GM18517 (cell line): Measurements from ENCODE around the gene TPRX2.
"Not testable (repeated sequence)": the region's sequence is repeated elsewhere in the genome, so short reads cannot be mapped to it uniquely, and the experiment has no call there.

Experiments
- ATAC-seq: cut with Tn5 transposase; IDR thresholded peaks from one replicate; pipeline ENCODE4 v1.9.1; 2021; ENCODE audit warnings: mild to moderate bottlenecking, moderate library complexity; ENCODE audit not compliant: unreplicated experiment

The TPRX2 gene, protein sequence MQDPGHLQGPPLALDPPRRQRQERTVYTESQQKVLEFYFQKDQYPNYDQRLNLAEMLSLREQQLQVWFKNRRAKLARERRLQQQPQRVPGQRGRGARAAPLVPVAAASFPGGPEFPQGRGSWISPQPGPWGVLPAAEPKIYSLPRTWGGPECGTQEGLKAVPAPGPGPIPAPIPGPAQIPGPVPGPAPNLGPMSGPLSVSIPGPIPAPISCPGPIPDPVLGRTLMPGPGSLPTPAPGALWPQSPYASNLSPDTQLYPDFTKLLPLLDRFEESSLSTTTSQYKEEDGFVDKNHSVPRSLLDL

DNA sequence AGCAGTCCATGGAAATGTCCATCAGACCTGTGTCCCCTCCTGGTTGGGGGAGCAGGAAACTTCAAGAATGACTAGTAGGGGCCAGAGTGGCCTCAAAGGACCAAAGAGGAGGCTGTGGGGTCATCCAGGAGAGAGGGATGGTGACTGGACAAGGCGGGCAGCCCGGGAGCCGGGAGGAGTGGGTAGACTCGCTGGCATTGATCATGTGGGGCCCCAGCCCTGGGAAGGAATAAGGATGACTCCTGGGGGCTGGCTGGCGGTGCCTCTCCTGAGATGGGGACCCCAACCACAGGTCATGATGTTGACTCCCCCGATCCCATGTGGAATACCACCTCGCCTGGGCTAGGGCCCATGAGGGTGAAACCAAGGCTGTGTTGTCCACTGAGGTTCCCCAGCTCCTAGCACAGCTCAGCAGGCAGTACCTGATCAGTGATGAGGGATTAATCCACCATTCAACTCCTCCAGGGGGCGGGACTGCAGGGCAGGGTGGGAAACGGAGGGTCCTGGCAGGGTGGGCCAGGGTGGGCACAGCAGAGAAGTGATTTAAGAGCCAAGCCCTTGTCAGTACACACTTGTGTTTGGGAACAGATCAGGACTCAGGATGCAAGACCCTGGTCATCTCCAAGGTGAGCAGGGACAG is at the start of gene TPRX2:
TSS of gene TPRX2 (plus strand) at position 590 of the 640 bp plus-strand sequence. CDS start at position 602, 12 bp downstream.
- ATAC-seq: not testable (repeated sequence)

DNA sequence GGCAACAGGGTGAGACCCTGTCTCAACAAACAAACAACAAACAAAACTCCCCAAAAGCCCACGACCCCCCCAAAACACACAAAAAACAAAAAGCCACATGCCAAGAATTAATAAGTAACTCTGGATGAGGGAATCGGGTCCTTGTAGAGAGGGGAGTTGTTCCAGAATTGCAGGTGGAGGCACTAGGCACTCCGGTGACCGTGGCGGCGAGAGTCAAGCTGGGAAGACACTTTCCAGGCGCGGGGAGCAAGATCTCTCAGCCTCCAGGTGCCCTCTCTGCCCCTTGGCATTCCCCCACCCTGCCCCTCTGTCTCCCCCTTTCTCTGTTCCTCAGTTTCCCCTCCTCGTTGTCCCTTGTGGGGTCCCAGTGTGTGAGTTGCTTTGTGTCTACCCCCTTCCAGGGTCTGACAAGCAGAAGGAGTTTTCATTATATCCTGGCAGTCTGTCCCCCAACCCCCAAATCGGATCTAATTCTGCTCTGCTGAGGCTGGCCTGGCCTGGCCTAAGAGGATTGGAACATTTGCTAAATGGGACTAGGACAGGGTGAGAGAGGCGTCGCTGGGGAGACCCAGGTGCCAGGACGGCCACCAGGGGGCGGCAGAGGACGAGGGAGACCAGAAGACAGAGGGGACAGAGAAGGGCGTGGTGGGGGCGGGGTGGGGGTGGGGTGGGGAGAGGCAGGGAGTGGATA is 45.6 kb upstream of the TPRX2 start:
- ATAC-seq: no peak

DNA sequence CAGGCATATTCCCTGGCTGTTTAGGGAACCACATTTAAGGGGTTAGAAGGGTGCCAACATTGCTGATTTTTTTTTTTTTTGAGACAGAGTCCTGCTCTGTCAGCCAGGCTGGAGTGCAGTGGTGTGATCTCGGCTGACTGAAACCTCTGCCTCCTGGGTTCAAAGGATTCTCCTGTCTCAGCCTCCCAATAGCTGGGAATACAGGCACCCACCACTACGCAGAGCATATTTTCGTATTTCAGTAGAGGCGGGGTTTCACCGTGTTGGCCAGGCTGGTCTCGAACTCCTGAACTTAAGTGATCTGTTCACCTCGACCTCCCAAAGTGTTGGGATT is 45.1 kb upstream of the TPRX2 start:
- no peak for ATAC-seq

DNA sequence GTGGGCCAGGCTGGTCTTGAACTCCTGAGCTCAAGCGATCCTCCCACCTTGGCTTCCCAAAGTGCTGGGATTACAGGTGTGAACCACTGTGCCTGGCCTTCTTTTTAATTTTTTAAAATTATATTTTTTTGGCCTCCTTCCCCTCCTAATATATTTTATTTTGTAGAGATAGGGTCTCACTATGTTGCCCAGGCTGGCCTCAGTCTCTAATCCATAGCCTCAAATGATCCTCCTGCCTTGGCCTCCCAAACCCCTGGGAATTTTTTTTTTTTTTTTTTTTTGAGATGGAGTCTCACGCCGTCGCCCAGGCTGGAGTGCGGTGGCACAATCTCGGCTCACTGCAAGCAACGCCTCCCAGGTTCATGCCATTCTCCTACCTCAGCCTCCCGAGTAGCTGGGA is 42.8 kb upstream of the TPRX2 start:
- ATAC-seq: not testable (repeated sequence)

DNA sequence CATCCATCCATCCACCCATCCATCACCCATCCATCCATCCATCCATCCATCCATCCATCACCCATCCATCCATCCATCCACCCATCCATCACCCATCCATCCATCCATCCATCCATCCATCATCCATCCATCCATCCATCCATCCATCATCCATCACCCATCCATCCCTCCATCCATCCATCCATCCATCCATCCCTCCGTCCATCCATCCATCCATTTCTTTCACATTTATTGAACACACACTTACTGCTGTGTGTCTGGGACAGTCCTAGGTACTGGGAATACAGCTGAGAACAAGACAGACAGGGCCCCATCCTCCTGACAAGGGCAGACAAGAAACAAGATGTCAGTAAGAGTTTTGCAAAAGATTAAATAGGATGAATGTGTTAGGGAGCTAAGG is 40.8 kb upstream of the TPRX2 start:
- not testable (repeated sequence) for ATAC-seq

DNA sequence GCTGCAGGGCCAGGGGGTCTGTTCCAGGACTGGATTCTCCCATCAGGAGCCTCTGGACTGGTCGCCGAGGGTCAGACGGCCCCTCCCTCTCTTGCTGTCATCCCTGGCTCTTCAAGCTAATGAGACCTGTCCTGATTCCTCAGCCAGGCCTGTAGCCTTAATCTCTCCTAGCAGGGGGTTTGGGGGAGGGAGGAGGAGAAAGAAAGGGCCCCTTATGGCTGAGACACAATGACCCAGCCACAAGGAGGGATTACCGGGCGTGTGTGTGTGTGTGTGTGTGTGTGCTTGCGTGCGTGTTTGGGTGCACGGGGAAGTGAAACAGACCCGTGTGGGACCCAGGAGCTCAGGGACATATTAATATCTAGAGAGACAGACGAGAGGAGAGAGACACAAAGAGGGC is 39.2 kb upstream of the TPRX2 start:
- ATAC-seq: no peak

DNA sequence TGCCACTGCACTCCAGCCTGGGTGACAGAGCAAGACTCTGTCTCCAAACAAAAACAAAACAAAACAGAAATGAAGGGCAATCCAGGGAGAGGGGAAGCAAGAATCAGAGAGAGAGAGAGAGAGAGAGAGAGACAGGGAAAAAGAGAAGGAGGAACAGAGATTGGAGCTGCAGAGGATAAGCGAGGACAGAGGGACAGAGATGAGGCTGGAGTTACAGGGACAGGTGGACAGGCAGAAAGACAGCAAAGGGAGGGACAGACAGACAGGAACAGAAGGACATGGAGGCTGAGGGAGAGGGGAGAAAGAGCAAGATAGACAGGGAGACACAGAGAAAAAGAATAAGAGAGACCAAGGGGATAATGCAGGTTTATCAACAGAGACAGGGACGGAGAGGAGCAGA is 38.6 kb upstream of the TPRX2 start:
- ATAC-seq: no peak

DNA sequence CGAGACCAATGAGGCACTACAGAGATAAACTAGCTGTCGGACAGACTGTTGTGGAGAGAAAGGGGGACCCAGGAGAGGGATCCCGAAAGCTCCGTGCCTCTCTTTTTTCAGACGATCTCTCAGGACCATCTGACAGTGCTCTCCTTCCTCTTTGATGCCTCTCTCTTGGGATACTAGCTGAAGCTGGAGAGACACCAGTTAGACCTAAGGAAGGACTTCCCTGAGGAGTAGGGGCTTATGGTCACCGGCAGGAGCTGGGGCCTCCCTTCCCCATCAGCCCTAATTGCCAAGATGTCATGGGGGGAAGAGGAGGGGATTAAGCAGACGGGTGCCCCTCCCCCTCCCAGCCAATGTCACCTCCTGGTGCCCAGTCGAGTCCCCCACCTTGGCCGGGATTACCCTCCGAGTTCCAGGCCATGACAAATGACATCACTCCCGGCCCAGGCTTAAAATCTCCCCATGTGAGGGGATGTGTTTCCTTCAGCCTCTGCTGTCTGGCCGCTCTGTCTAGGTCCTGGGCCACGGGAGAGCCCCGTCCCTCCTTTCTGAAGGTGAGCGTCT is 37.5 kb upstream of the TPRX2 start, which contains the start of gene CRX:
TSS of gene CRX (plus strand) at position 478 of the 561 bp plus-strand sequence. CDS start 12,507 bp downstream, outside the sequence.
- no peak for ATAC-seq

DNA sequence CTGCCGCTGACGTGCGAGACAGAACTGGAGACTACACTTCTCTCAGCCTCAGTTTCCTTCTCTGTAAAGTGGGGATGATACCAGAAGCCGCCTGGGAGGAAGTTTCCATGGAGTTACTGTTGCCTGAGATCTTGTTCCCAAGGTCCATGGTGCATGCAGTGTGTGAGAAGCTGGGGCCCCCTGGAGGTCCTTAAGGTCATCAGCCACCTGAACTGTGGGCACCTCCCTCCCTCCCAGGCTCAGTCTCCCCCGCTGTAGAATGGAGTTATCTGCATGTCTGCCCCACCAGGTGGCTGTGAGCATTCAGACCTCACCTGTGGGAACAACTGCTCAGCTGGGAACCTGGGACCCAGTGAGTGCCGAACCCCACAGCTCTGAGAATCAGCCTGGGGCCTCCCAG is 34.6 kb upstream of the TPRX2 start:
- no peak for ATAC-seq

DNA sequence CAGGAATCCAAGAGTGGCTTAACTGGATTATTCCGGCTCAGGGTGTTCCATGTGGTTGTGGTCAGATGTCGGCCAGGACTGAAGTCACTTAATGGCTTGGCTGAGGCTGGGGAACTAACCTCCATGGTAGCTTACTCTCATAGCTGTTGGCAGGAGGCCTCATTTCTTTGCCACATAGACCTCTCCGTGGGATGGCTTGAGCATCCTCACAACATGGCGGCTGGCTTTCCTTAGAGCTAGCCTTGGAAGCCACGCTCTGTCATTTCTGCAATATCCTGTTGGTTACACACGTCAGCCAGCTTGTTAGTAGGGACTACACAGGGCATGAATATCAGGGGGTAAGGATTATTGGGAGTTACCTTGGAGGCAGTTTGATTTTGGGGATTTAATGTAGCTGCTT is 32.2 kb upstream of the TPRX2 start:
- no peak for ATAC-seq

DNA sequence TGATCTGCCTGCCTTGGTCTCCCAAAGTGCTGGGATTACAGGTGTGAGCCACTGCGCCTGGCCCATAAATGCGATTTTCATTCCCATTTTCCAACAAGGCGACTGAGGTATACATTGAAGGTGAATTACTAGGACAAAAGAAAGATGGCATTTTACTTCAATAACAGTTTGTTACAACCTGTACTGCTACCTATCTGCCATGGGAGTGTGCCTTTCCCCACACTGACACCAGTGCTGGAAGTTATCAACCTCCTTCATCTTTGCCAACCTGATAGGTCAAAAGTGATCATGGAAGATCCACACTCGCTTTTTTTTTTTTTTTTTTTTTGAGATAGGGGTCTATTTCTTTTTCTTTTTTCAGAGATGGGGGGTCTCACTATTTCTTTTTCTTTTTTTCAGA is 26.3 kb upstream of the TPRX2 start:
- no peak for ATAC-seq

DNA sequence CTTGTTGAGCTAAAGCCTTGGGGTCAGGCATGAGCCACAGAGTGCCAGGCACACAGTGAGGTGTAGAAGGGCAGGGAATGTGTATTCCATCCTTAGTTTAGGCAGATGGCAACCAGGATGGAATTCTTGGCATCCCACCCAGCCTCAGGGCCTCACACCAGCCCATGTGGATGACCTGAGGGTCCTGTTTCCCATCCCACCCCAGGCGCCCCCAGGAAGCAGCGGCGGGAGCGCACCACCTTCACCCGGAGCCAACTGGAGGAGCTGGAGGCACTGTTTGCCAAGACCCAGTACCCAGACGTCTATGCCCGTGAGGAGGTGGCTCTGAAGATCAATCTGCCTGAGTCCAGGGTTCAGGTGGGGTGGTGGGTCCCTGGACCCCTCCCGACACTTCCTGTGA is 23.0 kb upstream of the TPRX2 start:
- no peak for ATAC-seq

DNA sequence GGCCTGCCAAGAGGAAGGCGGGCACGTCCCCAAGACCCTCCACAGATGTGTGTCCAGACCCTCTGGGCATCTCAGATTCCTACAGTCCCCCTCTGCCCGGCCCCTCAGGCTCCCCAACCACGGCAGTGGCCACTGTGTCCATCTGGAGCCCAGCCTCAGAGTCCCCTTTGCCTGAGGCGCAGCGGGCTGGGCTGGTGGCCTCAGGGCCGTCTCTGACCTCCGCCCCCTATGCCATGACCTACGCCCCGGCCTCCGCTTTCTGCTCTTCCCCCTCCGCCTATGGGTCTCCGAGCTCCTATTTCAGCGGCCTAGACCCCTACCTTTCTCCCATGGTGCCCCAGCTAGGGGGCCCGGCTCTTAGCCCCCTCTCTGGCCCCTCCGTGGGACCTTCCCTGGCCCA is 19.6 kb upstream of the TPRX2 start:
- ATAC-seq: no peak

DNA sequence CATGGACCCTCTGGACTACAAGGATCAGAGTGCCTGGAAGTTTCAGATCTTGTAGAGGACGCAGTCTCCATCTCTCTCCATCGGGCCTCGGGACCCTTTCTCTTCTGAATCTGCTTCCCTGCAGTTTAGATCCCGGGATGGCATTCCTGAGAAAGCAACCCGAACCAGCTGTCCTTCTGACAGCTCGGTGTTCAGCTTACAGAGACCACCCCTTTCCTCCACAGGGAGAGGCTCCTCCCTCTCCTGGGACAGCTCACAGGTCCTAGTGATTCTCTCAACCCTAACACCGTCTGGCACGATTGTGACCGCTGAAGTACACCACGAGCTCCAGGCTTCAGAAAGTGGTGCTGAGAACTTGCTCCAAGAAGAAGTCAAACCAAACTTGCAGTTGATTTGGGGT is 19.1 kb upstream of the TPRX2 start:
- no peak for ATAC-seq

DNA sequence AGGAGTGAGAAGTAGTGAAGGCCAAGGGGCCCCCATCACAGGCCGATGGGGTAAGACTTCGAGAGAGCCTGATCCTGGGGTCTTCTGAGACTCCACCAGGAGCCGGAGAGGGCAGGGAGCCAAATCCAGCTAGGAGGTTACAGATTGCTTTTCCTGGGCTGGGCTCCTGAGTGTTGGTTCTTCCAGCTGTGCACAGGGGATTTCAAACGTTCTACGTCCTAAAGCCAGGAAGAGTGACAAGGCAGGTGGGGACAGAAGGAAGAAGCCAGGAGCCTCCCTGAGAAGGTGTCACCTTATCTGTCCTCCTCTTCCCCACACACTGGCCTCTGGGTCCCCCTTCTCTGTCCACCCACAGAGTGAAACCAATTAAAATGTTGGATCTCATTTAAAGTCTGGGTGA is 16.1 kb upstream of the TPRX2 start:
- ATAC-seq: no peak

DNA sequence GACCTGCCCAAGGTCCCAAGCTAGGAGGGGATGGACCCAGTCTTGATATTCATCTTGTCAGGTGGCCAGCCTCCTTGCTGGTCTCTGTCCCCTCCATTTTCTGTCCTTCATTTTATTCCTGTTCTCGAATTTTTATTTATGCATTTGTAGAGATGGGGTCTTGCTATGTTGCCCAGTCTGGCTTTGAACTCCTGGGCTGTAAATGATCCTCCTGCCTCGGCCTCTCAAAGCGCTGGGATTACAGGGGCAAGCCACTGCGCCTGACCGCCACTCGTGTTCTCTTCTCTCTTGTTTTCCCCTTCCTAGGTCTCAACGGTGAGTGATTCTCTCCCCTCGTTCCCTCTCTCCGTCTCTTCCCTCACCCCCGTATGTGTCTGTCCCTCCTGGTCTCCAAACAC is 10.6 kb upstream of the TPRX2 start:
- no peak for ATAC-seq

DNA sequence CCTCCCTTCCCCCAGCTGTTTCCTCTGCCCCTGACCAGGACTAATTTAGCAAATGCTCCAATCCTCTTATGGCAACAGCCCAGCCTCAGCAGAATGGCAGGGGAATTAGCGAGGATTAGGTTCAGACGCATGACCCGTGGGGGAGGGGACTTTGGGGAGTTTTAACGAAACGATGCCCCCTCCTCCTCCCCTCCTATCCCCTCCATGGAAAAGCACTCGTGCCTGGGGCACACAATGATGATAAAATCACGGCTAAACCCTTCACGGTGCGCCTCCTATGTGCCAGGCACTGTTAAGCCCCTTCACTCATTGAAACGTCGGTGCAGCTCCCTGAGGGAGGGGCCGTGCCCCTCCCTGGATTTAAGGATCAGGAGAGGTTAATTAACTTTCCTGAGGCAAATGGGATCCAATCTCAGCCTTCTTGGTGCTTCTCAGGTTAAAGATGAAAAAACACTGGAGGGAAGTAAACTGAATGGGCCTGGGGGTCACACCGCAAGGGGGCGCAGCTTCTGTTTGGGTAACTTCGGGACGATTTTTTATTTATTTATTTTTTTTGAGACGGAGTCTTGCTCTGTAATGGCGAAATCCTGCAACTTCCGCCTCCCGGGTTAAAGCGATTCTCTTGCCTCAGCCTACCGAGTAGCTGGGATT is 10.1 kb upstream of the TPRX2 start:
- no peak for ATAC-seq

DNA sequence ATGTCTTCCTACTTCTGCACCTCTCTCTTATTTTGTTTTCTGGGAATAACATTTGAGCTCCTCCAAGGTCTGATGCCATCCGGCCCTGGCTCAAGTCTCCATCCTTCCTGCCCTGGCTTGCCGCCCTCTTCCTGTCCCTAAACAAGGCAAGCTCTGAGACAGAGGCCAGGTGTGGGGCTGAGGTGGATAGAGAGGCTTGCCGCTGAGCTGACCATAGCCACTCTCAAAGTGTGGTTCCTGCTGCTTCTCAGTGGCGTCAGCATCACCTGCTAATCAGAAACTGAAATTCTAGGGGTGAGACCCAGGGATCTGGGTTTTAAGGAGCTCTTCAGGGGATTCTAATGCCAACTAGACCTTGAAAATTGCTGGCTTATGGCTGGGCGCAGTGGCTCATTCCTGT is 6.0 kb upstream of the TPRX2 start:
- no peak for ATAC-seq

DNA sequence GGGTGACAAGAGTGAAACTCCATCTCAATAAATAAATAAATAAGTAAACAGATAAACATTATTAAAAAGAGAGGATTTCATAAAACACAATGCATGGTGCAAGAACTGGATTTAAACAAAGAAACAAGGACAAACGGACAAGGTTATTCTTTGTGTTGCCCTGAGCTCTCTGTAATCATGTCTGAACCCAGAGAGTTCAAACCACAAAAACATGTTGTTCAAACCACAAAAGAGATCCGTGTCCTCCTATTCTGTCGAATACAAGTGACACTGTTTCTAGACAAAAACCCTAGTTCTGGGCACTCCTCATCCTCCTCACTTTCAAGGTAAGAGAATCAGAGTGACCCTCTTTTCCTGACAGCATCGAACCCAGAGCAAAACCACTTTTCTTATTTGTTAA is 4.6 kb upstream of the TPRX2 start:
- no peak for ATAC-seq

DNA sequence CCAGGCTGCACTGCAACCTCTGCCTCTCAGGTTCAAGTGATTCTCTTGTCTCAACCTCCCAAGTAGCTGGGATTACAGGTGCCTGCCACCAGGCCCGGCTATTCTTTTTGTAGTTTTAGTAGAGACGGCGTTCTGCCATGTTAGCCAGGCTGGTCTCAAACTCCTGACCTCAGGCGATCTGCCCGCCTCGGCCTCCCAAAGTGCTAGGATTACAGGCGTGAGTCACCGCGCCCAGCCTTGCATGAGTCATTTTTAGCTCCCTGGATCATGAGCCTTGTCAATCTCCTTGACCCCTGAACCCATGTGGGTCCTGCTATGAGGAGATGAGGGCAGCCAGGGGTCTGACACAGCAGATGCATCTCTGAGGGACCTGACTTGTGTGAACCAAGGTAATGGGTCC is 804 bp upstream of the TPRX2 start:
- not testable (repeated sequence) for ATAC-seq

DNA sequence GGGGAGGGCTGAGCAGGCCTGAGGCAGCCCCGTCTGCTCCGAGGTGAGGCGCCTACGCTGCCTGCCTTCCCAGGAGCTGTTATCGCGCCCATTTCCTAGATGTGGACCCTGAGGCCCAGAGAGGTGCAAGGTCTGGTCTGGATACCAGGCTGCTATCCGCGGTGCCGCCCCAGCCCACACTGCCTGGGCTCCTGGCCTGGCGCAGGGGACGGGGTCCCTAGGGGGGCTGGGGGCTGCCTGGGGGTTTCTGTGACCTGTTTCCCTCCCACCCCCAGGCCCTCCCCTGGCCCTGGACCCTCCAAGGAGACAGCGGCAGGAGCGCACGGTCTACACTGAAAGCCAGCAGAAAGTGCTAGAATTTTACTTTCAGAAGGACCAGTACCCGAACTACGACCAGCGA is 803 bp downstream of the TPRX2 start:
- ATAC-seq: not testable (repeated sequence)
